ENCODE measurements around the gene RIMKLA.

Gene RIMKLA

GRCh38 chr1:42403880-42404400 is 23.3 kb downstream of the RIMKLA start:
- Mint-ChIP-seq H3K9me3 (no peaks in the 10 kb centered on the region), H3K36me3 (peaks cover 2% of the 10 kb centered on the region), H3K27ac (no peak overlapping the region), H3K4me3 (no peak overlapping the region), H3K27me3 (peaks cover 9% of the 10 kb centered on the region), H3K4me1 (no peaks in the 10 kb centered on the region)

DNA sequence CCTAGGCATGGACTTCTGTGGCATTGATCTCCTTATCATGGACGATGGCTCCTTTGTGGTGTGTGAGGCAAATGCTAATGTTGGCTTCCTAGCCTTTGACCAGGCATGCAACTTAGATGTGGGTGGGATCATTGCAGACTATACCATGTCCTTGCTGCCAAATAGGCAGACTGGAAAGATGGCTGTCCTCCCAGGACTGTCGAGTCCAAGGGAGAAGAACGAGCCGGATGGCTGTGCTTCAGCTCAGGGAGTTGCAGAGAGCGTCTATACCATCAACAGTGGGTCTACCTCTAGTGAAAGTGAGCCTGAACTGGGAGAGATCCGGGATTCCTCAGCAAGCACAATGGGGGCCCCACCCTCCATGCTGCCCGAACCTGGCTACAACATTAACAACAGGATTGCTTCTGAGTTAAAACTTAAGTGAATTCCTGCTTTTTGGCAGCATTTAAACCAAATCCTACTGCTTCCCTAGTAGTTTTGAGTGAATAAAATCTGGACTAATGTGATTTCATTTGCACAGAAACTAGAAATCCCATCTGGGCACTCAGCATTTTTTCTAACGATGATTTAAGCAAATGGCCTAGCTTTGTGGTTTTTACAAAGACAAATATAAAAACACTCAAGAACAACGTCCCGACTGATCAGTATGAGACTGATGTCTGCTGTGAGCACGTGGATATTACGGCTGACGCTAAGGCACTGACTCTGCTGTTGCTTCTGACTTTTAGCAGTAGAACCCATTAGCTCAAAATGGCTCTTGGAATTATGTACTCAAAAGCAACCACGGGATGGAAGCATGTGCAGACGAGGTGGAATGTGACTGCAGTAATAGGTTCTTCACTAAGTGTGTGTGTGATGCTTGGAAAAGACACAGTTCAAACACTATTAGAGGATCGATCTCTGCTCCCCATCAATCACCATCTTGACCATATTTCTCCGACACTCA is 34.2 kb downstream of the RIMKLA start:
- Mint-ChIP-seq H3K27me3 (peaks cover 4% of the 10 kb centered on the region), H3K27ac (no peak overlapping the region), H3K36me3 (no peaks in the 10 kb centered on the region), H3K4me1 (no peaks in the 10 kb centered on the region), H3K9me3 (no peaks in the 10 kb centered on the region), H3K4me3 (no peak overlapping the region)

DNA sequence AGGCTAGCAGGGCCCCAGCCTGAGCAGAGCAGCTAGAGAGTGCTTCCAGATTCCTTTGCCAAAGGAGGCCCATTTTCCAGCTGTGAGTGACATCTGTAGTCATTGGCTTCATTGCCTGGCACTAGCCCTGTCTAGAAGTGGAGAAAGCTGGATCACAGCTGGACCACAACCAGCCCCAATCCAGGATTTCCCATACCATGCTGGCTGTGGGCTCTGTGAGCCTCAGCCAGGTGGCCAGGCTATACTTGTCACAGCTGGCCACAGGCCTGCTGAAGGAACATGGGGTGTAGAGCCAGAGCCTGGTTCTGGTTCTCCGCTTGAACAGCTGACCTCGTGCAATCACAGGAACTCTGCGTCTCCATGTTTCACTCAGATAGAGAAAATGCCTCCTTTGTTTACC is 36.6 kb downstream of the RIMKLA start:
- no peak overlapping the region for H3K4me3 Mint-ChIP-seq
- H3K27me3 Mint-ChIP-seq = peaks cover 1% of the 10 kb centered on the region
- H3K4me1 Mint-ChIP-seq = no peaks in the 10 kb centered on the region
- H3K27ac Mint-ChIP-seq = no peak overlapping the region
- no peaks in the 10 kb centered on the region for H3K9me3 Mint-ChIP-seq
- H3K36me3 Mint-ChIP-seq = no peaks in the 10 kb centered on the region

- no peaks in the 10 kb centered on the region for H3K36me3 Mint-ChIP-seq
- H3K4me3 Mint-ChIP-seq = no peak overlapping the region
- no peak overlapping the region for H3K27ac Mint-ChIP-seq
- no peaks in the 10 kb centered on the region for H3K9me3 Mint-ChIP-seq
- H3K4me1 Mint-ChIP-seq = no peaks in the 10 kb centered on the region
- H3K27me3 Mint-ChIP-seq = peaks cover 1% of the 10 kb centered on the region
Observed at GRCh38 chr1:42418516-42418915, 37.9 kb downstream of the RIMKLA start.

DNA sequence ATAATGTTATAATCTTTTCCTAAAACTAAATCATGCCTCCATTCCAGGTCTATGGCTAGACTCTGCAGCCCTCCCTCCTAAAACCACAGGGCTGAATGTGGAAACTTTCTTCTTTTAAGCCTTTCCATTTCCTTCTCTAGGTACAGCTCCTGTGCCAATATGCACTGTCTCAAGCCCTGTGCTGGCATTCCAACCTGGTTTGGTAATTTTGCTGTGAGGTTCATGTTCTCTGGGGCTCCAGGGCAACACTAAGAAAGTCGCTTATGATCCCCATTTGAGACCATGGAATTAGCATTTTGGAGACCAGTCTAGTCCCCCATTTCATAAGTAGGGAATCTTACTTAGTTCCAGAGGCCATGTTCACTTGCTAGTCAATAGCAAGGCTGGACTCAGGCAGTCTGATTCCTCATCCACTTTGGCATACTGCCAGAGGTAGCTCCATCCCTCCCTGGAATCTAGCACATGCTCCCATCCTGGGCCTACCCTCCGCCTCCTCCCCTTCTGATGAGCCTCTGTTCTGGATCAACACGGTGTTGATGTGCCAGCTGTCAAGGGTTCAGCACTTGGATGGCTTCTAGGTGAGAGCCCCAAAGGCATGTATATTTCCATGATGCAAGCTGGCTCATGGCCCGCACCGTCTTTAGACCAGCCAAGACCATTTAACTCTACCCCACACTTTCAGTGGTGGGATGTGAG is 38.7 kb downstream of the RIMKLA start:
- no peaks in the 10 kb centered on the region for H3K9me3 Mint-ChIP-seq

DNA sequence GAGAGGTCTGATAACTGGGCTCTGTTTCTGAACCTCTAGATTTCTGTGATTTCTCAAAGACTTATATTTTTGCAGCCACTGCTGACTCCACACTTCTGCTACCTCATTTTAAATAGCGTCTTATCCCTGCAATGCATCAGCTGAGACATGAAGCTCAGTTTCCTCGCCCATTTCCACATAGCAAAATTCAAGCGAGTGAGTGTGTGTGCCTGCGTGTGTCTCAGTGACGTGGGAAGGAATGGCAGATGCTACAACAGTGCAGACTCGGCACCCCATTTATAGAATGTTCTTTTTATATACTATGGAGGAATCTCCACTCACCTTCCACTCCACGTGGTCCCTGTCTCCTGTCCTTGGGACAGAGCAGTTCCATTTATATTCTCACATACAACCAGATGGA is 39.5 kb downstream of the RIMKLA start:
- no peaks in the 10 kb centered on the region for H3K36me3 Mint-ChIP-seq
- H3K4me3 Mint-ChIP-seq = no peak overlapping the region
- no peaks in the 10 kb centered on the region for H3K4me1 Mint-ChIP-seq
- no peak overlapping the region for H3K27ac Mint-ChIP-seq
- H3K27me3 Mint-ChIP-seq = no peaks in the 10 kb centered on the region
- no peaks in the 10 kb centered on the region for H3K9me3 Mint-ChIP-seq

More for the DNA sequence above, 38.7 kb downstream of the RIMKLA start:
- no peak overlapping the region for H3K4me3 Mint-ChIP-seq
- no peaks in the 10 kb centered on the region for H3K4me1 Mint-ChIP-seq
- no peak overlapping the region for H3K27ac Mint-ChIP-seq
- H3K36me3 Mint-ChIP-seq = no peaks in the 10 kb centered on the region
- no peaks in the 10 kb centered on the region for H3K27me3 Mint-ChIP-seq

DNA sequence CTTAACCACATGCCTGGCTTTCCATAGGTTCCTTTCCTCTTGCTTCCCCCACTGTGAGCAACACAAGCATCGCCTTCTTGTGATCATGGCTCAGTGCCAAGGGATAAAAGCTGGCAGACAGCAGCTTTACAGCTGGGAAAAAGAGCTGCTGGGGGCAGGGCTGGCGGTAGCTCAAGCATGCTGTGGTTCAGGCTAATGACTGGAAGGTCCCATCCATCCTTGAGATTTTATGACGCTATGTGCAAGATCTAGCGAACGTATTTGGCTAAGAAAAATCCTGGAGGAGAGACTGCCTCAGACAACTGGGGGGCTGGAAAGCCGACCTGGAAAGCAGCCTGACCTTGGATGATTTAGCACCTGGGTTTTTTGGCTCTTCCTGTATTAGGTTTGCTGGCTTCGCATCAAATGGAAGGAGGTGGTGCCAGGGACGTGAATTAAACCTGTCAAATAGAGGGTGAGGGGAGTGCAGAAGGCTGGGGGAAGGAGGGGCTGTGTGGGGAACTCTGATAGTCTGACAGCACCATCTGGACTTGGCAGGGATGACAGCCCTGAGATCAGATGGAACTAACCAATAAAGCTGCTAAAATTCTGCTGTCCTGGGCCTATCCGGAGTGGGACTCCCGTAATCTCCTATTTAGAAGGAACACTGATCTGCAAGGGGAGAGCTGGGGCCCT is 40.5 kb downstream of the RIMKLA start:
- Mint-ChIP-seq H3K27me3 (no peaks in the 10 kb centered on the region), H3K27ac (no peak overlapping the region), H3K9me3 (no peaks in the 10 kb centered on the region), H3K36me3 (no peaks in the 10 kb centered on the region), H3K4me3 (no peak overlapping the region), H3K4me1 (no peaks in the 10 kb centered on the region)

DNA sequence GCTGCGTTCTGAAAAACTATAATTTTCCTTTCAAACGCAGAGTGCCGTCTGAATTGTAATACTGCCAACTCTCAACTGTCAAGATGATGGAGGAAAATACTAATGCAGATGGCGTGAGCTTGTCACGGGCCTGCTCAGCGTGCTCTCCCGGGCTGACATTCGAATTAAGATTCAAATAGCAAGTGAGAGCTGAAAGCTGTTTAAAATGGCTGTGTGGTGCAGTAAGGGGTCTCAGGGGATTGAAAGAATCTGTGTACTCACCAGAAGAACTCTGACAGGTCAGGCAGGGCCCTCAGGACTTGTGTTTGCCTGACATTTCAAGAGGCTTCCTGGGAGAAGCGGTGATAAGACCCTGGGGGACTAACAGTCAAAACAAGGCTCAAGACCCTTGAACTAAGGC is 42.1 kb downstream of the RIMKLA start:
- Mint-ChIP-seq H3K27ac (no peak overlapping the region), H3K4me1 (no peaks in the 10 kb centered on the region), H3K9me3 (no peaks in the 10 kb centered on the region), H3K4me3 (no peak overlapping the region), H3K36me3 (no peaks in the 10 kb centered on the region), H3K27me3 (no peaks in the 10 kb centered on the region)

- Mint-ChIP-seq H3K4me3 (no peak overlapping the region), H3K9me3 (no peaks in the 10 kb centered on the region), H3K4me1 (no peaks in the 10 kb centered on the region), H3K27me3 (no peaks in the 10 kb centered on the region), H3K36me3 (no peaks in the 10 kb centered on the region), H3K27ac (no peak overlapping the region)
Observed at GRCh38 chr1:42423681-42424080, 43.1 kb downstream of the RIMKLA start.

GRCh38 chr1:42424201-42424600 is 43.6 kb downstream of the RIMKLA start:
- Mint-ChIP-seq H3K4me3 (no peak overlapping the region), H3K9me3 (no peaks in the 10 kb centered on the region), H3K27ac (no peak overlapping the region), H3K4me1 (no peaks in the 10 kb centered on the region), H3K27me3 (no peaks in the 10 kb centered on the region), H3K36me3 (no peaks in the 10 kb centered on the region)

- H3K4me1 Mint-ChIP-seq = no peaks in the 10 kb centered on the region
- H3K36me3 Mint-ChIP-seq = no peaks in the 10 kb centered on the region
- no peak overlapping the region for H3K27ac Mint-ChIP-seq
- H3K4me3 Mint-ChIP-seq = no peak overlapping the region
- H3K9me3 Mint-ChIP-seq = no peaks in the 10 kb centered on the region
- H3K27me3 Mint-ChIP-seq = no peaks in the 10 kb centered on the region
Observed at GRCh38 chr1:42427240-42427639, 46.6 kb downstream of the RIMKLA start.

- Mint-ChIP-seq H3K36me3 (no peaks in the 10 kb centered on the region), H3K27me3 (no peaks in the 10 kb centered on the region), H3K9me3 (no peaks in the 10 kb centered on the region), H3K27ac (no peak overlapping the region), H3K4me3 (no peak overlapping the region), H3K4me1 (no peaks in the 10 kb centered on the region)
Observed at GRCh38 chr1:42429603-42430002, 49.0 kb downstream of the RIMKLA start.

- Mint-ChIP-seq H3K27me3 (no peaks in the 10 kb centered on the region), H3K9me3 (no peaks in the 10 kb centered on the region), H3K27ac (no peak overlapping the region), H3K36me3 (no peaks in the 10 kb centered on the region), H3K4me3 (no peak overlapping the region), H3K4me1 (no peaks in the 10 kb centered on the region)
Observed at GRCh38 chr1:42430286-42431135, 49.9 kb downstream of the RIMKLA start.

GRCh38 chr1:42431514-42431913 is 50.9 kb downstream of the RIMKLA start:
- Mint-ChIP-seq H3K27ac (no peak overlapping the region), H3K9me3 (no peaks in the 10 kb centered on the region), H3K4me3 (no peak overlapping the region), H3K4me1 (no peaks in the 10 kb centered on the region), H3K36me3 (no peaks in the 10 kb centered on the region), H3K27me3 (no peaks in the 10 kb centered on the region)

DNA sequence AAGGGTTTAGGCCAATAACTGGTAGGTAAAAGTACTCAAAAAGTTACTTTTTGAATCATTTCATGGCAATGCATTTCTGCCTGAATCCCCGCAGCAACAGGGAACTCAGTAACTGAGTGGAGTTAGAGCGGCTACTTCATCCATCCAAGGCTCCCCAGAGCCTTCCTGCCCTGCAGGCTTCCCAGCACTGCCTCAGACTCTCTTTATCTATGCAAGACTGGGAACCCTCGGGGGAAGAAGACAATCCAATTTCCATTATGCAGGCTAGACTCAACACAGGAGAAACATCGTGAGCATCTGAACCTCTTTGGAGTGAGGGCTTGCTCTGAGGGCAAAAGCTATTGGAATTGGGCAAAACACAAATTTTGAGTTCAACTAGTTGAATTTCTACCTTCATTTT is 52.1 kb downstream of the RIMKLA start:
- Mint-ChIP-seq H3K27ac (no peak overlapping the region), H3K9me3 (no peaks in the 10 kb centered on the region), H3K4me1 (no peaks in the 10 kb centered on the region), H3K27me3 (no peaks in the 10 kb centered on the region), H3K36me3 (no peaks in the 10 kb centered on the region), H3K4me3 (no peak overlapping the region)
